K562 (cell line): ENCODE results near the gene TRIM65. TPM values are rescaled to one million over a fixed set of nuclear protein-coding genes. Genes with fewer than 3 reads are reported as not detected.

ENCODE experiments used
- ATAC-seq: fragments of 200-7000 bp; cut with Tn5 transposase; 3 replicates; pipeline ENCODE4 v1.9.1; 2020; ENCODE audit warnings: moderate library complexity
- BruUV-seq: library from RNA; stranded (reverse); fragments of 400-500 nt; replicated peaks from 2 replicates; lab custom pipeline; 2021; lab: Mats Ljungman, UMichigan
- CTCF ChIA-PET: fragments of 300-600 bp; formaldehyde crosslinking; extraction: SDS; loops from one replicate; lab custom pipeline; 2021; ENCODE audit warnings: low intra/inter-chr PET ratio; lab: Yijun Ruan, JAX
- POLR2A ChIA-PET: fragments of 300-600, 350-650 bp; sonication (Branson Sonifier 250); formaldehyde crosslinking; extraction: SDS; loops from one replicate; lab custom pipeline; 2021; ENCODE audit warnings: antibody characterized with exemption, inconsistent platforms; lab: Yijun Ruan, JAX
- DNase-seq, 4 experiments: peaks; one replicate each; pipeline versions ENCODE4 v3.0.0 to v3.0.0-alpha.2; 2011 to 2018; ENCODE audit warnings: low spot score in 3 of 4, mixed read lengths in 3 of 4; ENCODE audit errors: extremely low read depth in 1 of 4
- FAIRE-seq: peaks from 2 replicates; lab custom pipeline; 2011; peaks lifted over from hg19 to GRCh38; lab: Jason Lieb, UNC
- H2AFZ ChIP-seq: 2 replicates; pipeline ENCODE4 v1.6.0; 2011; ENCODE audit warnings: low read depth, low read length, control low read depth, inconsistent platforms
- H3K27ac ChIP-seq: fragments of 200-600 bp; 3 replicates; pipeline ENCODE4 v1.8.0; 2011; ENCODE audit warnings: low read depth, mild to moderate bottlenecking, control low read depth, inconsistent platforms, low read length, moderate library complexity, mixed read lengths; ENCODE audit errors: extremely low read depth
- H3K27me3 ChIP-seq, 2 experiments: fragments of 300-600 bp in 1 of 2; 2 replicates in 1 of 2; 3 replicates in 1 of 2; pipeline versions ENCODE4 v1.6.0 to v1.8.0; 2011; ENCODE audit warnings: inconsistent platforms in 2 of 2, low read length in 2 of 2, mild to moderate bottlenecking in 1 of 2, mixed read lengths in 1 of 2, moderate library complexity in 1 of 2; ENCODE audit not compliant: control insufficient read depth in 2 of 2, insufficient read depth in 2 of 2
- H3K36me3 ChIP-seq: fragments of 300-600 bp; 3 replicates; pipeline ENCODE4 v1.8.0; 2011; ENCODE audit warnings: mild to moderate bottlenecking, low read length, inconsistent platforms; ENCODE audit not compliant: control insufficient read depth, insufficient read depth
- H3K4me1 ChIP-seq, 2 experiments: fragments of 200-600 bp in 1 of 2; replicated peaks in 1 of 2; 2 replicates in 1 of 2; 3 replicates in 1 of 2; pipeline versions ENCODE4 v1.5.1 to v1.8.0; 2011; ENCODE audit warnings: inconsistent platforms in 2 of 2, low read length in 2 of 2, mild to moderate bottlenecking in 1 of 2, mixed read lengths in 1 of 2, moderate library complexity in 1 of 2; ENCODE audit not compliant: control insufficient read depth in 2 of 2, insufficient read depth in 2 of 2
- H3K4me2 ChIP-seq: 2 replicates; pipeline ENCODE4 v1.6.1; 2011; ENCODE audit warnings: low read length, control low read depth, inconsistent platforms, mixed read lengths; ENCODE audit not compliant: insufficient read depth
- H3K4me3 ChIP-seq: fragments of 200-600 bp; sonication (generic), shearing (Covaris generic); 2 replicates; pipeline ENCODE4 v1.5.1; 2016; ENCODE audit warnings: control low read depth, inconsistent platforms
- H3K79me2 ChIP-seq: fragments of 200-600 bp; 3 replicates; pipeline ENCODE4 v1.8.0; 2011; ENCODE audit warnings: low read length, inconsistent platforms; ENCODE audit not compliant: control insufficient read depth, insufficient read depth
- H3K9ac ChIP-seq, 2 experiments: 2 replicates each; pipeline versions ENCODE4 v1.6.0 to v1.6.1; 2011; ENCODE audit warnings: low read depth in 2 of 2, low read length in 2 of 2, control low read depth in 1 of 2, inconsistent platforms in 1 of 2, mild to moderate bottlenecking in 1 of 2, mixed read lengths in 1 of 2; ENCODE audit not compliant: insufficient read depth in 1 of 2
- H3K9me1 ChIP-seq: one replicate; pipeline ENCODE4 v1.6.0; 2011; ENCODE audit warnings: inconsistent platforms, mild to moderate bottlenecking, low read length, moderate library complexity; ENCODE audit not compliant: control insufficient read depth, insufficient read depth
- H3K9me3 ChIP-seq: replicated peaks from 2 replicates; pipeline ENCODE4 v1.5.1; 2011; ENCODE audit warnings: low read depth, low read length, inconsistent platforms; ENCODE audit not compliant: control insufficient read depth, insufficient read depth
- H4K20me1 ChIP-seq: replicated peaks from 2 replicates; pipeline ENCODE4 v1.6.1; 2011; ENCODE audit warnings: low read length, inconsistent platforms, mixed read lengths; ENCODE audit not compliant: control insufficient read depth, insufficient read depth
- ATF4 ChIP-seq: fragments of 450-650 bp; formaldehyde crosslinking; IDR thresholded peaks from 2 replicates; pipeline ENCODE4 v1.4.0; 2022; ENCODE audit warnings: mild to moderate bottlenecking, moderate library complexity
- CBX3 ChIP-seq, 2 experiments: IDR thresholded peaks; 1 replicate in 1 of 2; 2 replicates in 1 of 2; pipeline ENCODE4 v1.6.1; 2012; ENCODE audit warnings: inconsistent platforms in 2 of 2, low read length in 2 of 2, borderline replicate concordance in 1 of 2, control low read depth in 1 of 2
- CCNT2 ChIP-seq: IDR thresholded peaks from 2 replicates; pipeline ENCODE4 v1.6.1; 2011; ENCODE audit warnings: borderline replicate concordance, low read depth, mild to moderate bottlenecking, moderate library complexity, mixed read lengths, low read length; ENCODE audit not compliant: insufficient read length; ENCODE audit errors: extremely low read depth
- CXXC5 ChIP-seq: fragments of 250-450 bp; sonication (Bioruptor Pico); IDR thresholded peaks from 2 replicates; pipeline ENCODE4 v1.8.0; 2022; ENCODE audit warnings: inconsistent platforms, mild to moderate bottlenecking, moderate library complexity
- GATA2 ChIP-seq: sonication (generic); formaldehyde crosslinking; IDR thresholded peaks from 2 replicates; pipeline ENCODE4 v1.4.0; 2020; ENCODE audit warnings: mild to moderate bottlenecking, missing genetic modification reagents
- HDAC1 ChIP-seq, 2 experiments: fragments of 450-650 bp; IDR thresholded peaks; 2 replicates each; pipeline ENCODE4 v1.6.1; 2016 to 2017; ENCODE audit warnings: inconsistent platforms in 1 of 2, mild to moderate bottlenecking in 1 of 2, moderate library complexity in 1 of 2
- MLX ChIP-seq, 2 experiments: fragments of 450-650 bp in 1 of 2; sonication (generic) in 1 of 2; formaldehyde crosslinking; conservative IDR thresholded peaks; 2 replicates each; pipeline versions ENCODE4 v1.4.0 to v1.8.1; 2020 to 2022; ENCODE audit warnings: mild to moderate bottlenecking in 1 of 2, missing genetic modification reagents in 1 of 2
- NONO ChIP-seq, 2 experiments: fragments of 200-400 bp in 1 of 2; fragments of 450-650 bp in 1 of 2; formaldehyde crosslinking in 1 of 2; IDR thresholded peaks; 2 replicates each; pipeline ENCODE4 v1.6.1; 2017; ENCODE audit warnings: low read depth in 2 of 2, mild to moderate bottlenecking in 2 of 2, moderate library complexity in 2 of 2, low read length in 1 of 2
- RFX5 ChIP-seq: IDR thresholded peaks from 2 replicates; pipeline ENCODE4 v1.6.1; 2011; ENCODE audit warnings: low read depth, mild to moderate bottlenecking, improper control_type of control experiment, low read length
- SMAD4 ChIP-seq: fragments of 250-450 bp; sonication (Bioruptor Pico); conservative IDR thresholded peaks from 2 replicates; pipeline ENCODE4 v1.8.0; 2021; ENCODE audit warnings: inconsistent platforms, mild to moderate bottlenecking, moderate library complexity
- SMARCA4 ChIP-seq: fragments of 450-650 bp; IDR thresholded peaks from 2 replicates; pipeline ENCODE4 v1.6.1; 2016
- SRSF7 ChIP-seq: fragments of 200-400 bp; formaldehyde crosslinking; optimal IDR thresholded peaks from 2 replicates; pipeline ENCODE3; 2017; ENCODE audit warnings: mild to moderate bottlenecking, low read depth, low read length
- ZBTB12 ChIP-seq: fragments of 250-450 bp; sonication (Bioruptor Pico); IDR thresholded peaks from 2 replicates; pipeline ENCODE4 v1.4.0; 2020
- ZC3H11A ChIP-seq: IDR thresholded peaks from 2 replicates; pipeline ENCODE4 v1.6.1; 2012; ENCODE audit warnings: low read depth, low read length, improper control_type of control experiment
- ZNF239 ChIP-seq: fragments of 250-450 bp; sonication (Bioruptor Pico); IDR thresholded peaks from 2 replicates; pipeline ENCODE4 v1.4.0; 2020; ENCODE audit warnings: mild to moderate bottlenecking
- ZNF764 ChIP-seq: fragments of 250-450 bp; sonication (Bioruptor Pico); IDR thresholded peaks from 2 replicates; pipeline ENCODE4 v1.4.0; 2020; ENCODE audit warnings: low read depth, mild to moderate bottlenecking, moderate library complexity
- WGBS: fragments of 100-300 bp; shearing (Covaris generic); methylation state at CpG from one replicate; pipeline ENCODE4 v1.1.6; 2016; ENCODE audit warnings: low coverage, mixed read lengths; ENCODE audit not compliant: insufficient coverage; ENCODE audit errors: missing lambda C conversion rate; 5-methylcytosine and 5-hydroxymethylcytosine counted together
- in situ Hi-C: fragments of 300-500 bp; cut with MboI; formaldehyde crosslinking; loops from 4 replicates; pipeline ENCODE4 v1.15.0; 2018; ENCODE audit warnings: inconsistent platforms, mixed read lengths
- intact Hi-C: fragments of 100-400 bp; cut with micrococcal nuclease; formaldehyde crosslinking; loops from 2 replicates; pipeline ENCODE4 v1.14.2; 2022
- polyA plus RNA-seq, 8 experiments: library from polyadenylated mRNA; depleted of rRNA in 4 of 8; stranded (reverse) in 5 of 8; unstranded in 3 of 8; fragments of >200 nt; fragmentation: Nextera tagmentation in 2 of 8; fragmentation: Illumina TruSeq in 1 of 8; extraction: Ambion mirVana in 2 of 8; extraction: Trizol in 1 of 8; gene quantifications; 2 replicates each; pipeline versions ENCODE4 v1.2.1 to v1.2.3, GENCODE V29; 2011 to 2014; ENCODE audit warnings: inconsistent platforms in 1 of 8, missing spikeins in 1 of 8
- total RNA-seq, 7 experiments: library from RNA; depleted of rRNA in 6 of 7; stranded (reverse); fragments of >200 nt in 6 of 7; fragmentation: Illumina TruSeq in 2 of 7; extraction: Trizol in 2 of 7; gene quantifications; 2 replicates each; pipeline versions ENCODE4 v1.2.1 to v1.2.3, GENCODE V29; 2011 to 2021; ENCODE audit warnings: low replicate concordance in 1 of 7

TRIM65 gene
- total and polyA plus RNA-seq, 9 of the 15 experiments (the other 6 are each of a cell fraction or from before 2014, with no cell fraction given) = 2.8 to 45.7 (median 22.9) TPM

GRCh38 chr17:75933808-75934207 lies 37.1 kb upstream of the TRIM65 start (continued):
- TF ChIP-seq CCNT2 = no peak
- no peak for TF ChIP-seq CXXC5
- TF ChIP-seq HDAC1 (IDR thresholded peaks at IDR 0.05) = no peak
- TF ChIP-seq RFX5 = no peak
- TF ChIP-seq ZBTB12 = no peak

GRCh38 chr17:75932852-75933251 lies 36.1 kb upstream of the TRIM65 start:
- DNase-seq (no peak), FAIRE-seq (no peak), ATAC-seq (no peak)
- no peaks in the 10 kb centered on the region for H3K27me3 ChIP-seq
- 53% methylated on average over 5 of the region's 5 CpGs for WGBS
- BruUV-seq = no TSS peak
- no peaks in the 10 kb centered on the region for H4K20me1 ChIP-seq
- ChIA-PET CTCF (no interaction called here), POLR2A (interaction anchor here (0.6 to 1.2 kb wide), 2 partner anchors 8 kb away, joined by 3 to 6 read pairs; partner anchors contain the start of gene FBF1)
- TF ChIP-seq ATF4 = no peak
- no peak for TF ChIP-seq NONO (IDR thresholded peaks at IDR 0.05; ENCODE audit: low read depth in 2 of 2, low read length in 1 of 2)
- TF ChIP-seq SRSF7 = no peak
- TF ChIP-seq ZC3H11A = no peak
- TF ChIP-seq ZNF764 (CRISPR knock-in tag) = no peak
- no peak for TF ChIP-seq ZNF239
- no peak for TF ChIP-seq GATA2 (CRISPR knock-in tag)
- TF ChIP-seq MLX (CRISPR knock-in tag; conservative IDR thresholded peaks at IDR 0.05) = no peak
- no peak for TF ChIP-seq SMAD4 (CRISPR knock-in tag)
- TF ChIP-seq CBX3 (IDR thresholded peaks at IDR 0.05; ENCODE audit: borderline replicate concordance in 1 of 2, low read length in 2 of 2) = no peak
- no peak for TF ChIP-seq SMARCA4
- H3K4me3 ChIP-seq = no peak overlapping the region
- H3K9me3 ChIP-seq = no peaks in the 10 kb centered on the region
- no peak overlapping the region for H2AFZ ChIP-seq
- no peak overlapping the region for H3K9ac ChIP-seq
- no peaks in the 10 kb centered on the region for H3K4me1 ChIP-seq
- H3K4me2 ChIP-seq = no peak overlapping the region
- no peaks in the 10 kb centered on the region for H3K79me2 ChIP-seq
- H3K9me1 ChIP-seq = no peaks in the 10 kb centered on the region
- in situ Hi-C loops = no loop called here
- intact Hi-C loops = no loop called here
- H3K36me3 ChIP-seq = no peaks in the 10 kb centered on the region
- no peak overlapping the region for H3K27ac ChIP-seq
